HEK293 (cell line): ENCODE results near the gene XPO4.

ENCODE experiments used
- CTCF ChIP-seq: fragments of 450-650 bp; formaldehyde crosslinking; IDR thresholded peaks from 2 replicates; pipeline ENCODE4 v1.5.1; 2016; ENCODE audit warnings: missing biosample characterization, missing genetic modification characterization
- REST ChIP-seq: fragments of 450-650 bp; formaldehyde crosslinking; IDR thresholded peaks from 2 replicates; pipeline ENCODE4 v1.5.1; 2016; ENCODE audit warnings: missing biosample characterization, missing genetic modification characterization
- TRIM28 ChIP-seq: IDR thresholded peaks from 2 replicates; pipeline ENCODE4 v1.6.1; 2011; ENCODE audit warnings: low read length, control low read depth, borderline replicate concordance
- ZBTB11 ChIP-seq: fragments of 450-650 bp; formaldehyde crosslinking; conservative IDR thresholded peaks from 2 replicates; pipeline ENCODE4 v1.5.1; 2016; ENCODE audit warnings: low read depth, missing biosample characterization, missing genetic modification characterization
- ZBTB49 ChIP-seq: fragments of 450-650 bp; formaldehyde crosslinking; IDR thresholded peaks from 2 replicates; pipeline ENCODE4 v1.5.1; 2016; ENCODE audit warnings: missing biosample characterization, missing genetic modification characterization, low read depth
- ZNF26 ChIP-seq: fragments of 450-650 bp; formaldehyde crosslinking; IDR thresholded peaks from 2 replicates; pipeline ENCODE4 v1.5.1; 2016; ENCODE audit warnings: missing biosample characterization, missing genetic modification characterization
- ZNF311 ChIP-seq: fragments of 450-650 bp; formaldehyde crosslinking; IDR thresholded peaks from 2 replicates; pipeline ENCODE4 v1.5.1; 2017; ENCODE audit warnings: missing biosample characterization, missing genetic modification characterization, borderline replicate concordance
- ZNF501 ChIP-seq: fragments of 450-650 bp; formaldehyde crosslinking; IDR thresholded peaks from 2 replicates; pipeline ENCODE4 v1.5.1; 2016; ENCODE audit warnings: missing biosample characterization, missing genetic modification characterization
- ZNF76 ChIP-seq: fragments of 450-650 bp; formaldehyde crosslinking; IDR thresholded peaks from 2 replicates; pipeline ENCODE4; 2016; ENCODE audit warnings: low read depth, missing biosample characterization, missing genetic modification characterization, borderline replicate concordance
- ZSCAN18 ChIP-seq: fragments of 450-650 bp; formaldehyde crosslinking; IDR thresholded peaks from 2 replicates; pipeline ENCODE4 v1.5.1; 2016; ENCODE audit warnings: missing biosample characterization, missing genetic modification characterization

GRCh38 chr13:20801707-20802106, 100.8 kb downstream of the XPO4 start:
- no peak for TF ChIP-seq ZNF26 (tag by site-specific recombination)
- no peak for TF ChIP-seq CTCF (tag by site-specific recombination)
- no peak for TF ChIP-seq ZBTB11
- no peak for TF ChIP-seq TRIM28
- TF ChIP-seq REST (tag by site-specific recombination): no peak
- no peak for TF ChIP-seq ZNF311 (tag by site-specific recombination)
- TF ChIP-seq ZBTB49 (tag by site-specific recombination): no peak
- no peak for TF ChIP-seq ZNF501 (tag by site-specific recombination)
- no peak for TF ChIP-seq ZNF76 (tag by site-specific recombination)
- TF ChIP-seq ZSCAN18 (tag by site-specific recombination): no peak
